Measurements from ENCODE around the gene MIEF2. TPM values are rescaled to one million over a fixed set of nuclear protein-coding genes. Genes with fewer than 3 reads are reported as not detected.
"Not testable (repeated sequence)": the region's sequence is repeated elsewhere in the genome, so short reads cannot be mapped to it uniquely, and the experiment has no call there.

The MIEF2 gene
- total and polyA plus RNA-seq, 4 donors = 15.5 to 24.1 (median 19.1) TPM

GRCh38 chr17:18278867-18279266 is 18.4 kb downstream of the MIEF2 start:
- H3K36me3 ChIP-seq (ENCODE audit: control insufficient read depth, insufficient read depth, low read length) = peaks cover 92% of the 10 kb centered on the region
- H3K9me3 ChIP-seq (ENCODE audit: control insufficient read depth, insufficient read depth, low read length) = no peaks in the 10 kb centered on the region
- no peaks in the 10 kb centered on the region for H3K27me3 ChIP-seq (ENCODE audit: control insufficient read depth, insufficient read depth, low read length)
- H3K27ac ChIP-seq (ENCODE audit: low read depth, low read length) = no peak overlapping the region
- DNase-seq (ENCODE audit: low read depth in 4 of 6, low spot score in 6 of 6) = no peak
- H3K4me3 ChIP-seq (ENCODE audit: low read depth, low read length) = no peak overlapping the region
- 100% methylated on average over 1 of the region's 3 CpGs for WGBS (ENCODE audit: insufficient coverage)
- peaks cover 5% of the 10 kb centered on the region for H3K4me1 ChIP-seq (ENCODE audit: control insufficient read depth, insufficient read depth, low read length)

GRCh38 chr17:18280249-18280648 is 19.8 kb downstream of the MIEF2 start:
- no peaks in the 10 kb centered on the region for H3K27me3 ChIP-seq (ENCODE audit: control insufficient read depth, insufficient read depth, low read length)
- no peak for DNase-seq (ENCODE audit: low read depth in 4 of 6, low spot score in 6 of 6)
- WGBS (ENCODE audit: insufficient coverage) = 92% methylated on average over 4 of the region's 4 CpGs
- H3K9me3 ChIP-seq (ENCODE audit: control insufficient read depth, insufficient read depth, low read length) = no peaks in the 10 kb centered on the region
- H3K36me3 ChIP-seq (ENCODE audit: control insufficient read depth, insufficient read depth, low read length) = peaks cover 90% of the 10 kb centered on the region
- H3K4me1 ChIP-seq (ENCODE audit: control insufficient read depth, insufficient read depth, low read length) = peaks cover 5% of the 10 kb centered on the region
- H3K27ac ChIP-seq (ENCODE audit: low read depth, low read length) = no peak overlapping the region
- H3K4me3 ChIP-seq (ENCODE audit: low read depth, low read length) = no peak overlapping the region

GRCh38 chr17:18280766-18281371 is 20.4 kb downstream of the MIEF2 start:
- Histone ChIP-seq H3K9me3 (ENCODE audit: control insufficient read depth, insufficient read depth, low read length) (no peaks in the 10 kb centered on the region), H3K36me3 (ENCODE audit: control insufficient read depth, insufficient read depth, low read length) (peaks cover 90% of the 10 kb centered on the region), H3K27ac (ENCODE audit: low read depth, low read length) (no peak overlapping the region), H3K27me3 (ENCODE audit: control insufficient read depth, insufficient read depth, low read length) (no peaks in the 10 kb centered on the region), H3K4me3 (ENCODE audit: low read depth, low read length) (no peak overlapping the region), H3K4me1 (ENCODE audit: control insufficient read depth, insufficient read depth, low read length) (peaks cover 5% of the 10 kb centered on the region)
- DNase-seq (ENCODE audit: low read depth in 4 of 6, low spot score in 6 of 6) = peak in 2 of 6 donors; percentile 29 to 59
- WGBS (ENCODE audit: insufficient coverage) = 50% methylated on average over 2 of the region's 5 CpGs

- 91% methylated on average over 5 of the region's 6 CpGs for WGBS (ENCODE audit: insufficient coverage)
- no peak for DNase-seq (ENCODE audit: low read depth in 4 of 6, low spot score in 6 of 6)
- Histone ChIP-seq H3K4me3 (ENCODE audit: low read depth, low read length) (no peak overlapping the region), H3K4me1 (ENCODE audit: control insufficient read depth, insufficient read depth, low read length) (peaks cover 5% of the 10 kb centered on the region), H3K27me3 (ENCODE audit: control insufficient read depth, insufficient read depth, low read length) (no peaks in the 10 kb centered on the region), H3K9me3 (ENCODE audit: control insufficient read depth, insufficient read depth, low read length) (no peaks in the 10 kb centered on the region), H3K27ac (ENCODE audit: low read depth, low read length) (no peak overlapping the region), H3K36me3 (ENCODE audit: control insufficient read depth, insufficient read depth, low read length) (peaks cover 90% of the 10 kb centered on the region)
These were observed 21.3 kb downstream of the MIEF2 start for GRCh38 chr17:18281788-18282187.

- WGBS (ENCODE audit: insufficient coverage) = 96% methylated on average over 11 of the region's 11 CpGs
These were observed 24.8 kb downstream of the MIEF2 start for GRCh38 chr17:18285296-18285695.

GRCh38 chr17:18291718-18292540 is 31.5 kb downstream of the MIEF2 start:
- Histone ChIP-seq H3K27ac (ENCODE audit: low read depth, low read length) (no peak overlapping the region), H3K9me3 (ENCODE audit: control insufficient read depth, insufficient read depth, low read length) (no peaks in the 10 kb centered on the region), H3K4me1 (ENCODE audit: control insufficient read depth, insufficient read depth, low read length) (no peaks in the 10 kb centered on the region), H3K27me3 (ENCODE audit: control insufficient read depth, insufficient read depth, low read length) (no peaks in the 10 kb centered on the region), H3K4me3 (ENCODE audit: low read depth, low read length) (no peak overlapping the region), H3K36me3 (ENCODE audit: control insufficient read depth, insufficient read depth, low read length) (peaks cover 86% of the 10 kb centered on the region)
- whole genome bisulfite sequencing (ENCODE audit: insufficient coverage) = 97% methylated on average over 4 of the region's 15 CpGs
- no peak for DNase-seq (ENCODE audit: low read depth in 4 of 6, low spot score in 6 of 6)

More at GRCh38 chr17:18285296-18285695, 24.8 kb downstream of the MIEF2 start:
- Histone ChIP-seq H3K27me3 (ENCODE audit: control insufficient read depth, insufficient read depth, low read length) (no peaks in the 10 kb centered on the region), H3K4me1 (ENCODE audit: control insufficient read depth, insufficient read depth, low read length) (peaks cover 3% of the 10 kb centered on the region), H3K4me3 (ENCODE audit: low read depth, low read length) (no peak overlapping the region), H3K27ac (ENCODE audit: low read depth, low read length) (no peak overlapping the region), H3K9me3 (ENCODE audit: control insufficient read depth, insufficient read depth, low read length) (no peaks in the 10 kb centered on the region), H3K36me3 (ENCODE audit: control insufficient read depth, insufficient read depth, low read length) (peaks cover 92% of the 10 kb centered on the region)
- no peak for DNase-seq (ENCODE audit: low read depth in 4 of 6, low spot score in 6 of 6)

GRCh38 chr17:18298061-18298460 is 37.6 kb downstream of the MIEF2 start:
- not testable (repeated sequence) for H3K27me3 ChIP-seq (ENCODE audit: control insufficient read depth, insufficient read depth, low read length); H3K4me1 ChIP-seq (ENCODE audit: control insufficient read depth, insufficient read depth, low read length); H3K4me3 ChIP-seq (ENCODE audit: low read depth, low read length); DNase-seq (ENCODE audit: low read depth in 4 of 6, low spot score in 6 of 6); H3K9me3 ChIP-seq (ENCODE audit: control insufficient read depth, insufficient read depth, low read length); H3K27ac ChIP-seq (ENCODE audit: low read depth, low read length)
- WGBS (ENCODE audit: insufficient coverage) = 97% methylated on average over 14 of the region's 30 CpGs
- peaks cover 68% of the 10 kb centered on the region for H3K36me3 ChIP-seq (ENCODE audit: control insufficient read depth, insufficient read depth, low read length)

GRCh38 chr17:18300725-18301480 is 40.4 kb downstream of the MIEF2 start:
- H3K4me1 ChIP-seq (ENCODE audit: control insufficient read depth, insufficient read depth, low read length) = no peaks in the 10 kb centered on the region
- H3K27me3 ChIP-seq (ENCODE audit: control insufficient read depth, insufficient read depth, low read length) = no peaks in the 10 kb centered on the region
- H3K36me3 ChIP-seq (ENCODE audit: control insufficient read depth, insufficient read depth, low read length) = peaks cover 65% of the 10 kb centered on the region
- WGBS (ENCODE audit: insufficient coverage) = 93% methylated on average over 6 of the region's 8 CpGs
- no peak overlapping the region for H3K4me3 ChIP-seq (ENCODE audit: low read depth, low read length)
- no peak for DNase-seq (ENCODE audit: low read depth in 4 of 6, low spot score in 6 of 6)
- no peak overlapping the region for H3K27ac ChIP-seq (ENCODE audit: low read depth, low read length)
- H3K9me3 ChIP-seq (ENCODE audit: control insufficient read depth, insufficient read depth, low read length) = no peaks in the 10 kb centered on the region

- not testable (repeated sequence) for H3K9me3 ChIP-seq (ENCODE audit: control insufficient read depth, insufficient read depth, low read length); H3K27me3 ChIP-seq (ENCODE audit: control insufficient read depth, insufficient read depth, low read length); DNase-seq (ENCODE audit: low read depth in 4 of 6, low spot score in 6 of 6); H3K4me1 ChIP-seq (ENCODE audit: control insufficient read depth, insufficient read depth, low read length); H3K4me3 ChIP-seq (ENCODE audit: low read depth, low read length); H3K27ac ChIP-seq (ENCODE audit: low read depth, low read length)
- H3K36me3 ChIP-seq (ENCODE audit: control insufficient read depth, insufficient read depth, low read length) = peaks cover 71% of the 10 kb centered on the region
- 87% methylated on average over 5 of the region's 13 CpGs for WGBS (ENCODE audit: insufficient coverage)
These were observed 42.7 kb downstream of the MIEF2 start for GRCh38 chr17:18303206-18303605.

Measured in spinal cord (tissue), 10 donors.